Upper lobe of left lung (tissue), 4 donors: ENCODE data around the gene FBXL22.

ENCODE experiments used
- CTCF ChIP-seq, 6 experiments: fragments of 450-650 bp in 4 of 6; fragments of 200-600 bp in 2 of 6; sonication (generic) in 2 of 6; IDR thresholded peaks; one replicate each; pipeline ENCODE4 v1.5.1; 2016 to 2019; ENCODE audit warnings: antibody characterized with exemption in 6 of 6
- EP300 ChIP-seq, 4 donors: sonication (generic); formaldehyde crosslinking; IDR thresholded peaks; one replicate each; pipeline ENCODE4 v1.5.1; 2017; ENCODE audit warnings: antibody characterized with exemption in 4 of 4, control low read depth in 2 of 4
- POLR2AphosphoS5 ChIP-seq, 2 donors: sonication (generic); formaldehyde crosslinking; IDR thresholded peaks; one replicate each; pipeline ENCODE4 v1.5.1; 2017; ENCODE audit warnings: antibody characterized with exemption in 2 of 2

GRCh38 chr15:63630036-63630751 lies 33.0 kb downstream of the FBXL22 start:
- TF ChIP-seq CTCF (IDR thresholded peaks at IDR 0.05) (no peak), EP300 (IDR thresholded peaks at IDR 0.05) (no peak), POLR2AphosphoS5 (IDR thresholded peaks at IDR 0.05) (no peak)
